HepG2 (cell line): ENCODE data around the gene IL36A.

Experiments
- CHD2 ChIP-seq: IDR thresholded peaks from 2 replicates; pipeline ENCODE4 v1.6.1; 2011; ENCODE audit warnings: low read depth, low read length, improper control_type of control experiment
- FIP1L1 ChIP-seq: fragments of 200-400 bp; formaldehyde crosslinking; IDR thresholded peaks from 2 replicates; pipeline ENCODE4 v1.6.1; 2018; ENCODE audit warnings: low read depth, mild to moderate bottlenecking, low read length, moderate library complexity, borderline replicate concordance; ENCODE audit not compliant: insufficient read depth
- MED1 ChIP-seq: sonication (generic); formaldehyde crosslinking; IDR thresholded peaks from 2 replicates; pipeline ENCODE4 v1.4.0; 2020; ENCODE audit warnings: missing genetic modification reagents
- RAD51 ChIP-seq: fragments of 450-650 bp; IDR thresholded peaks from 2 replicates; pipeline ENCODE4 v1.6.1; 2016; ENCODE audit warnings: borderline replicate concordance
- SMC3 ChIP-seq: IDR thresholded peaks from 2 replicates; pipeline ENCODE4 v1.6.1; 2011; ENCODE audit warnings: low read length, improper control_type of control experiment
- TBP ChIP-seq: sonication (generic); formaldehyde crosslinking; IDR thresholded peaks from 2 replicates; pipeline ENCODE4 v1.5.0; 2020; ENCODE audit warnings: missing genetic modification reagents
- ZNF432 ChIP-seq: sonication (generic); formaldehyde crosslinking; IDR thresholded peaks from 2 replicates; pipeline ENCODE4 v1.5.0; 2020; ENCODE audit warnings: missing genetic modification reagents, mild to moderate bottlenecking, borderline replicate concordance
- TF ChIP-seq, protein P1 (sequence below): IDR thresholded peaks from 2 replicates; pipeline ENCODE4 v1.6.1; 2012; ENCODE audit warnings: inconsistent platforms
- TF ChIP-seq, protein P2 (sequence below): sonication (generic); formaldehyde crosslinking; IDR thresholded peaks from 2 replicates; pipeline ENCODE4 v1.4.0; 2020; ENCODE audit warnings: missing genetic modification reagents
- TF ChIP-seq, protein P3 (sequence below): sonication (generic); formaldehyde crosslinking; IDR thresholded peaks from 2 replicates; pipeline ENCODE4 v1.9.0; 2021; ENCODE audit warnings: missing genetic modification reagents, borderline replicate concordance

DNA sequence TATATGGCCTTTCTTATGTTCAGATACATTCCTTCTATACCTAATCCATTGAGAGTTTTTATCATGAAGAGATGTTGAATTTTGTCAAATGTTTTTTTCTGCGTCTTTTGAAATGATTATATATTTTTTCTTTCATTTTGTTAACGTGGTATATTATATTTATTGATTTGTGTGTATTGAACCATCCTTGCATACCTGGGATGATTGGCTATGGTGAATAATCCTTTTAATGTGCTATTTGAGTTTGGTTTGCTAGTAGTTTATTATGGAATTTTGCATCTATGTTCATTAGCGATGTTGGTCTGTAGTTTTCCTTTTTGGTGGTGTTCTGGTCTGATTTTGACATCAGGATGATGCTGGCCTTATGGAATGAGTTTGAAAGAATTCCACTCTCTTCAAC is 15.6 kb upstream of the IL36A start:
- no peak for TF ChIP-seq MED1
- TF ChIP-seq, protein P1, sequence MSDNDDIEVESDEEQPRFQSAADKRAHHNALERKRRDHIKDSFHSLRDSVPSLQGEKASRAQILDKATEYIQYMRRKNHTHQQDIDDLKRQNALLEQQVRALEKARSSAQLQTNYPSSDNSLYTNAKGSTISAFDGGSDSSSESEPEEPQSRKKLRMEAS, result no peak
- TF ChIP-seq CHD2, result no peak
- TF ChIP-seq, protein P2, sequence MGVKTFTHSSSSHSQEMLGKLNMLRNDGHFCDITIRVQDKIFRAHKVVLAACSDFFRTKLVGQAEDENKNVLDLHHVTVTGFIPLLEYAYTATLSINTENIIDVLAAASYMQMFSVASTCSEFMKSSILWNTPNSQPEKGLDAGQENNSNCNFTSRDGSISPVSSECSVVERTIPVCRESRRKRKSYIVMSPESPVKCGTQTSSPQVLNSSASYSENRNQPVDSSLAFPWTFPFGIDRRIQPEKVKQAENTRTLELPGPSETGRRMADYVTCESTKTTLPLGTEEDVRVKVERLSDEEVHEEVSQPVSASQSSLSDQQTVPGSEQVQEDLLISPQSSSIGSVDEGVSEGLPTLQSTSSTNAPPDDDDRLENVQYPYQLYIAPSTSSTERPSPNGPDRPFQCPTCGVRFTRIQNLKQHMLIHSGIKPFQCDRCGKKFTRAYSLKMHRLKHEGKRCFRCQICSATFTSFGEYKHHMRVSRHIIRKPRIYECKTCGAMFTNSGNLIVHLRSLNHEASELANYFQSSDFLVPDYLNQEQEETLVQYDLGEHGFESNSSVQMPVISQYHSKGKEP (CRISPR knock-in tag), result no peak
- TF ChIP-seq ZNF432 (CRISPR knock-in tag), result no peak
- TF ChIP-seq FIP1L1, result no peak
- no peak for TF ChIP-seq RAD51
- TF ChIP-seq TBP (CRISPR knock-in tag), result no peak
- TF ChIP-seq, protein P3, sequence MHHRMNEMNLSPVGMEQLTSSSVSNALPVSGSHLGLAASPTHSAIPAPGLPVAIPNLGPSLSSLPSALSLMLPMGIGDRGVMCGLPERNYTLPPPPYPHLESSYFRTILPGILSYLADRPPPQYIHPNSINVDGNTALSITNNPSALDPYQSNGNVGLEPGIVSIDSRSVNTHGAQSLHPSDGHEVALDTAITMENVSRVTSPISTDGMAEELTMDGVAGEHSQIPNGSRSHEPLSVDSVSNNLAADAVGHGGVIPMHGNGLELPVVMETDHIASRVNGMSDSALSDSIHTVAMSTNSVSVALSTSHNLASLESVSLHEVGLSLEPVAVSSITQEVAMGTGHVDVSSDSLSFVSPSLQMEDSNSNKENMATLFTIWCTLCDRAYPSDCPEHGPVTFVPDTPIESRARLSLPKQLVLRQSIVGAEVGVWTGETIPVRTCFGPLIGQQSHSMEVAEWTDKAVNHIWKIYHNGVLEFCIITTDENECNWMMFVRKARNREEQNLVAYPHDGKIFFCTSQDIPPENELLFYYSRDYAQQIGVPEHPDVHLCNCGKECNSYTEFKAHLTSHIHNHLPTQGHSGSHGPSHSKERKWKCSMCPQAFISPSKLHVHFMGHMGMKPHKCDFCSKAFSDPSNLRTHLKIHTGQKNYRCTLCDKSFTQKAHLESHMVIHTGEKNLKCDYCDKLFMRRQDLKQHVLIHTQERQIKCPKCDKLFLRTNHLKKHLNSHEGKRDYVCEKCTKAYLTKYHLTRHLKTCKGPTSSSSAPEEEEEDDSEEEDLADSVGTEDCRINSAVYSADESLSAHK (CRISPR knock-in tag), result no peak
- TF ChIP-seq SMC3, result no peak
